Measurements from ENCODE around the gene TBKBP1.

The TBKBP1 gene

DNA sequence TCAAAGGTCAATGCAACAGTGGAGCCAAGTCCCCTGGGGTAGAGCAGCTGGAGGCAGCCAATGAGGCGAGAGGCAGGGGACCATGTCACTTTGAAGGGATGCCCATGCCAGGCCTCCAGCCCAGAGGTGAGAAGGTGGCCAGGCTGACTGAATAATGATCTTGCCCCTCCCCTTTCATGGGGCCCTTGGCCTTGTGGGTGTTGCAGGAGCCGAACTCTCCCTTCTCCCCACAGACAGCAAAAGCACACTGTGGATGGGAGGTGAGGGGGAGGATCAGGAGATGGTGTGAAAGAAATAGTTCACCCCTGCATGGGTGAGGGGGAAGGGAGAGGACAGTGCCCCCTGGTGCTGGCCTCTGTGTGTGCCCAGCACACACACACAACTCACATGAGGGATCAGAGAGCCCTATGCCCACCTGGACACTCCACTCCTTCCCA, 23.3 kb downstream of the TBKBP1 start:
- H3K27ac ChIP-seq (ENCODE audit: low read length): no peak overlapping the region
- H4K20me1 ChIP-seq (ENCODE audit: insufficient read depth, low read length): peaks cover 13% of the 10 kb centered on the region; the same call in 1 of the 2 replicates
- H3K27me3 ChIP-seq (ENCODE audit: insufficient read depth, low read length, poor library complexity): peaks cover 36% of the 10 kb centered on the region
- no peak for DNase-seq
- H3K4me3 ChIP-seq (ENCODE audit: low read depth in 1 of 2, low read length in 2 of 2): no peak overlapping the region
- no peak overlapping the region for H3K9ac ChIP-seq (ENCODE audit: low read depth, low read length)
- H3K4me2 ChIP-seq (ENCODE audit: insufficient read depth, low read length): no peak overlapping the region
- TF ChIP-seq, protein P1, sequence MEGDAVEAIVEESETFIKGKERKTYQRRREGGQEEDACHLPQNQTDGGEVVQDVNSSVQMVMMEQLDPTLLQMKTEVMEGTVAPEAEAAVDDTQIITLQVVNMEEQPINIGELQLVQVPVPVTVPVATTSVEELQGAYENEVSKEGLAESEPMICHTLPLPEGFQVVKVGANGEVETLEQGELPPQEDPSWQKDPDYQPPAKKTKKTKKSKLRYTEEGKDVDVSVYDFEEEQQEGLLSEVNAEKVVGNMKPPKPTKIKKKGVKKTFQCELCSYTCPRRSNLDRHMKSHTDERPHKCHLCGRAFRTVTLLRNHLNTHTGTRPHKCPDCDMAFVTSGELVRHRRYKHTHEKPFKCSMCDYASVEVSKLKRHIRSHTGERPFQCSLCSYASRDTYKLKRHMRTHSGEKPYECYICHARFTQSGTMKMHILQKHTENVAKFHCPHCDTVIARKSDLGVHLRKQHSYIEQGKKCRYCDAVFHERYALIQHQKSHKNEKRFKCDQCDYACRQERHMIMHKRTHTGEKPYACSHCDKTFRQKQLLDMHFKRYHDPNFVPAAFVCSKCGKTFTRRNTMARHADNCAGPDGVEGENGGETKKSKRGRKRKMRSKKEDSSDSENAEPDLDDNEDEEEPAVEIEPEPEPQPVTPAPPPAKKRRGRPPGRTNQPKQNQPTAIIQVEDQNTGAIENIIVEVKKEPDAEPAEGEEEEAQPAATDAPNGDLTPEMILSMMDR (IDR thresholded peaks at IDR 0.05; ENCODE audit: borderline replicate concordance, extremely low read depth, low read length, poor library complexity, severe bottlenecking): peak; percentile 56
- no peak for TF ChIP-seq EZH2 (IDR thresholded peaks at IDR 0.05; ENCODE audit: borderline replicate concordance, low read depth, low read length, severe bottlenecking)
- H3K9me3 ChIP-seq (ENCODE audit: insufficient read depth, low read length, severe bottlenecking): no peaks in the 10 kb centered on the region
- H3K4me1 ChIP-seq (ENCODE audit: insufficient read depth, low read length): peaks cover 32% of the 10 kb centered on the region
- H3K79me2 ChIP-seq (ENCODE audit: insufficient read depth, low read length): no peaks in the 10 kb centered on the region
- ATAC-seq (ENCODE audit: insufficient read depth, low read depth): no peak
- H2AFZ ChIP-seq (ENCODE audit: low read depth, low read length): no peak overlapping the region
- H3K36me3 ChIP-seq (ENCODE audit: insufficient read depth, low read length): no peaks in the 10 kb centered on the region

- H3K4me3 ChIP-seq (ENCODE audit: low read depth in 1 of 2, low read length in 2 of 2): no peak overlapping the region
- peaks cover 13% of the 10 kb centered on the region; the same call in 1 of the 2 replicates for H4K20me1 ChIP-seq (ENCODE audit: insufficient read depth, low read length)
- H3K9me3 ChIP-seq (ENCODE audit: insufficient read depth, low read length, severe bottlenecking): no peaks in the 10 kb centered on the region
- no peak overlapping the region for H2AFZ ChIP-seq (ENCODE audit: low read depth, low read length)
- peaks cover 32% of the 10 kb centered on the region for H3K4me1 ChIP-seq (ENCODE audit: insufficient read depth, low read length)
- ATAC-seq (ENCODE audit: insufficient read depth, low read depth): peak; percentile 70
- no peak overlapping the region for H3K4me2 ChIP-seq (ENCODE audit: insufficient read depth, low read length)
- DNase-seq: peak; percentile 48
- H3K9ac ChIP-seq (ENCODE audit: low read depth, low read length): no peak overlapping the region
- no peak overlapping the region; the same call in 1 of the 2 replicates for H3K27ac ChIP-seq (ENCODE audit: low read length)
- H3K27me3 ChIP-seq (ENCODE audit: insufficient read depth, low read length, poor library complexity): peaks cover 40% of the 10 kb centered on the region
- no peaks in the 10 kb centered on the region for H3K36me3 ChIP-seq (ENCODE audit: insufficient read depth, low read length)
- H3K79me2 ChIP-seq (ENCODE audit: insufficient read depth, low read length): no peaks in the 10 kb centered on the region
- TF ChIP-seq, protein P1 (IDR thresholded peaks at IDR 0.05; ENCODE audit: borderline replicate concordance, extremely low read depth, low read length, poor library complexity, severe bottlenecking): no peak
- TF ChIP-seq EZH2 (IDR thresholded peaks at IDR 0.05; ENCODE audit: borderline replicate concordance, low read depth, low read length, severe bottlenecking): no peak
Observed at GRCh38 chr17:47717979-47718621, 24.1 kb downstream of the TBKBP1 start.

DNA sequence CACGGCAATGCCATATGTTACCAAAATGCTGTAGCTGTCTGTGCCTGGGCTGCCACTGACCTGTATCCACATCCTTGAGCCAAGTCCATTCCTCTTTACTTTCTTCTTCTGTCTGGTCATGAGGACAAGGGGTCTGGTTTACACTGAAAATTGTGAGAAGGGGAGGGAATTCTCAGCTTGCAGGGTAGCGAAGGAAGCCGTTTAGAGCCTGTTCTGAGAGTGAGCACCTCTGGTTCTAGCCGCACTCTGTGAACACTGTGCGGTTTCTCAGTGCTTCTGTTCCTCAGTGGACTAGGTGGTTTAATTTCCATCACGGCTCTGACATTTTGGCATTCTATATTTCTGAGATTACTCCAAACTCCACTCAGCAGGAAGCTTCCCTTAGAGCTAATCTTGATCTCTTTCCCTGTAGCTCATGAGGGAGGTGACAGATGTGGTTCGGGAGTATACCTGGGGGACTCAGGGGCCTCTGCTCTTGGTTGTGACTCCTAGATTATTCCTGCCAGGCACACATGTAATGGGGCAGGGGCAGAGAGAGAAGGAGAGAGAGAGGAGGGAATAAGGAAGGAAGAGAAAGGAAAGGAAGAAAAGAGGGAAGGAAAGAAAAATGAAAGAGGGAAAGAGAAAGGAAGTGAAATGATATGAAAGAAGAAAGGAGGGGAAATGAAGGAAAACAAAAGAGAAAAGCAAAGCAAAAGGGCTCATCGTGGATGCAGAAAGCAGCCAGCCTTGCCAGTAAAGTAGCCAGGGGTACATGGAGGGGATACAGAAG, 24.9 kb downstream of the TBKBP1 start:
- H2AFZ ChIP-seq (ENCODE audit: low read depth, low read length): no peak overlapping the region
- no peaks in the 10 kb centered on the region for H3K9me3 ChIP-seq (ENCODE audit: insufficient read depth, low read length, severe bottlenecking)
- peaks cover 32% of the 10 kb centered on the region for H3K4me1 ChIP-seq (ENCODE audit: insufficient read depth, low read length)
- no peak for DNase-seq
- H3K9ac ChIP-seq (ENCODE audit: low read depth, low read length): no peak overlapping the region
- no peak overlapping the region for H3K27ac ChIP-seq (ENCODE audit: low read length)
- peaks cover 13% of the 10 kb centered on the region; the same call in 1 of the 2 replicates for H4K20me1 ChIP-seq (ENCODE audit: insufficient read depth, low read length)
- H3K4me2 ChIP-seq (ENCODE audit: insufficient read depth, low read length): no peak overlapping the region
- H3K4me3 ChIP-seq (ENCODE audit: low read depth in 1 of 2, low read length in 2 of 2): no peak overlapping the region
- H3K36me3 ChIP-seq (ENCODE audit: insufficient read depth, low read length): no peaks in the 10 kb centered on the region
- 0 out of 3 replicates have a peak, but pooled peaks have one; percentile 15 for ATAC-seq (ENCODE audit: insufficient read depth, low read depth)
- no peaks in the 10 kb centered on the region for H3K79me2 ChIP-seq (ENCODE audit: insufficient read depth, low read length)
- TF ChIP-seq, protein P1 (IDR thresholded peaks at IDR 0.05; ENCODE audit: borderline replicate concordance, extremely low read depth, low read length, poor library complexity, severe bottlenecking): no peak
- peak; percentile 24 for TF ChIP-seq EZH2 (IDR thresholded peaks at IDR 0.05; ENCODE audit: borderline replicate concordance, low read depth, low read length, severe bottlenecking)
- peaks cover 40% of the 10 kb centered on the region for H3K27me3 ChIP-seq (ENCODE audit: insufficient read depth, low read length, poor library complexity)
